ENCODE results near the gene CLDN11. TPM values are rescaled to one million over a fixed set of nuclear protein-coding genes. Genes with fewer than 3 reads are reported as not detected.

The CLDN11 gene
- total and polyA plus RNA-seq, 7 donors: 1.3 to 3.0 (median 2.0) TPM

- Histone ChIP-seq H3K9me3 (no peaks in the 10 kb centered on the region), H3K4me1 (no peaks in the 10 kb centered on the region), H3K36me3 (ENCODE audit: insufficient read depth in 1 of 2, low read depth in 1 of 2) (no peaks in the 10 kb centered on the region), H3K4me3 (no peak overlapping the region), H3K27me3 (ENCODE audit: insufficient read depth in 3 of 3, low read length in 2 of 3) (peaks cover 0 to 5% (median 0%) of the 10 kb centered on the region in 3 donors), H3K27ac (no peak overlapping the region)
- intact Hi-C loops (cut with DNase I): no loop called here
- no peak for DNase-seq
- no peak for TF ChIP-seq CTCF (IDR thresholded peaks at IDR 0.05)
- 26 to 37% (median 32%) methylated on average over 3 of the region's 3 CpGs for WGBS, 3 donors
- no peak for ATAC-seq
These were observed 54.7 kb downstream of the CLDN11 start for GRCh38 chr3:170473358-170473757.

GRCh38 chr3:170475092-170475685 is 56.5 kb downstream of the CLDN11 start:
- intact Hi-C loops (cut with DNase I): no loop called here
- Histone ChIP-seq H3K4me1 (no peaks in the 10 kb centered on the region), H3K27me3 (ENCODE audit: insufficient read depth in 3 of 3, low read length in 2 of 3) (peaks cover 0 to 5% (median 0%) of the 10 kb centered on the region in 3 donors), H3K36me3 (ENCODE audit: insufficient read depth in 1 of 2, low read depth in 1 of 2) (no peaks in the 10 kb centered on the region), H3K4me3 (no peak overlapping the region), H3K9me3 (no peaks in the 10 kb centered on the region), H3K27ac (no peak overlapping the region)
- WGBS, 3 donors: 63 to 77% (median 68%) methylated on average over 3 of the region's 3 CpGs
- TF ChIP-seq CTCF (IDR thresholded peaks at IDR 0.05): no peak
- no peak for ATAC-seq
- DNase-seq: no peak

- WGBS, 3 donors: 58 to 64% (median 60%) methylated on average over 6 of the region's 6 CpGs
- no peak for TF ChIP-seq CTCF (IDR thresholded peaks at IDR 0.05)
- Histone ChIP-seq H3K4me1 (no peaks in the 10 kb centered on the region), H3K36me3 (ENCODE audit: insufficient read depth in 1 of 2, low read depth in 1 of 2) (no peaks in the 10 kb centered on the region), H3K4me3 (no peak overlapping the region), H3K27ac (no peak overlapping the region), H3K9me3 (no peaks in the 10 kb centered on the region), H3K27me3 (ENCODE audit: insufficient read depth in 3 of 3, low read length in 2 of 3) (no peaks in the 10 kb centered on the region)
- intact Hi-C loops (cut with DNase I): no loop called here
- DNase-seq (no peak), ATAC-seq (no peak)
These were observed 57.6 kb downstream of the CLDN11 start for GRCh38 chr3:170476291-170476690.

- no peak overlapping the region for H3K4me3 ChIP-seq
- no peak overlapping the region for H3K27ac ChIP-seq
- H3K27me3 ChIP-seq (ENCODE audit: insufficient read depth in 3 of 3, low read length in 2 of 3): no peaks in the 10 kb centered on the region
- H3K4me1 ChIP-seq: no peaks in the 10 kb centered on the region
- intact Hi-C loops (cut with DNase I): no loop called here
- H3K9me3 ChIP-seq: no peaks in the 10 kb centered on the region
- 40 to 66% (median 41%) methylated on average over 2 of the region's 2 CpGs for WGBS, 3 donors
- no peak for TF ChIP-seq CTCF (IDR thresholded peaks at IDR 0.05)
- no peaks in the 10 kb centered on the region for H3K36me3 ChIP-seq (ENCODE audit: insufficient read depth in 1 of 2, low read depth in 1 of 2)
- DNase-seq: no peak
- ATAC-seq: no peak
These were observed 58.7 kb downstream of the CLDN11 start for GRCh38 chr3:170477395-170477794.

GRCh38 chr3:170480111-170480510 is 61.4 kb downstream of the CLDN11 start:
- intact Hi-C loops (cut with DNase I): no loop called here
- no peak for DNase-seq
- ATAC-seq: no peak
- H3K27me3 ChIP-seq (ENCODE audit: insufficient read depth in 3 of 3, low read length in 2 of 3): no peaks in the 10 kb centered on the region
- no peaks in the 10 kb centered on the region for H3K4me1 ChIP-seq
- 79 to 92% (median 82%) methylated on average over 4 of the region's 4 CpGs for WGBS, 3 donors
- H3K4me3 ChIP-seq: no peak overlapping the region
- H3K27ac ChIP-seq: no peak overlapping the region
- no peaks in the 10 kb centered on the region for H3K9me3 ChIP-seq
- no peak for TF ChIP-seq CTCF (IDR thresholded peaks at IDR 0.05)
- H3K36me3 ChIP-seq (ENCODE audit: insufficient read depth in 1 of 2, low read depth in 1 of 2): no peaks in the 10 kb centered on the region

Data from psoas muscle (tissue), 8 donors.